ENCODE measurements around the gene TIMP2. TPM values are rescaled to one million over a fixed set of nuclear protein-coding genes. Genes with fewer than 3 reads are reported as not detected.

TIMP2 gene
- total and polyA plus RNA-seq, 2 of the 8 experiments (the other 6 are each of a cell fraction or from before 2014, with no cell fraction given), result 18.2 to 43.3 TPM

- H3K79me2 ChIP-seq (ENCODE audit: control insufficient read depth in 1 of 2, insufficient read depth in 2 of 2, low read length in 2 of 2), result no peaks in the 10 kb centered on the region
- no peak for DNase-seq (ENCODE audit: low read depth in 1 of 2, low spot score in 2 of 2)
- ChIA-PET CTCF (ENCODE audit: partially characterized antibody) (interaction anchor here (0.7 to 3.1 kb wide), 4 partner anchors 9 to 741 kb away, joined by 3 to 20 read pairs (median 4); no protein-coding TSS in a partner anchor), POLR2A (ENCODE audit: partially characterized antibody) (no interaction called here)
- H3K18ac ChIP-seq (ENCODE audit: extremely low read depth, low read length), result no peak overlapping the region
- no peak overlapping the region for H3K4me2 ChIP-seq (ENCODE audit: insufficient read depth in 1 of 2, low read depth in 2 of 2, low read length in 2 of 2)
- H3K4ac ChIP-seq (replicated peaks; ENCODE audit: insufficient read length, low read depth, low read length), result no peak overlapping the region
- WGBS, 2 experiments (ENCODE audit: extremely low coverage in 1 of 2, insufficient coverage in 1 of 2, insufficient read length in 1 of 2, insufficient replicate concordance in 2 of 2, low coverage in 1 of 2, low lambda C conversion rate in 2 of 2, missing lambda C conversion rate in 1 of 2), result 91% methylated on average over 4 of the region's 4 CpGs; no CpG with 5 or more reads in 1 of the 2 experiments
- no peak overlapping the region for H3K56ac ChIP-seq (replicated peaks; ENCODE audit: insufficient read length, low read depth, low read length)
- no peak overlapping the region for H4K8ac ChIP-seq (ENCODE audit: extremely low read depth, insufficient read depth, low read length)
- H2BK20ac ChIP-seq (ENCODE audit: low read length), result no peak overlapping the region
- no peaks in the 10 kb centered on the region for H4K20me1 ChIP-seq (replicated peaks in 1 of 2; ENCODE audit: control insufficient read depth in 1 of 2, insufficient read depth in 2 of 2, low read length in 2 of 2)
- H2AFZ ChIP-seq (ENCODE audit: low read length), result no peak overlapping the region
- FAIRE-seq, result no peak
- no peaks in the 10 kb centered on the region for H3K4me1 ChIP-seq (replicated peaks in 1 of 4; ENCODE audit: control insufficient read depth in 3 of 4, insufficient read depth in 4 of 4, low read length in 3 of 4)
- H4K5ac ChIP-seq (ENCODE audit: insufficient read length, low read depth, low read length), result no peak overlapping the region
- no peak overlapping the region for H2AK5ac ChIP-seq (ENCODE audit: low read depth, low read length)
- H3K36me3 ChIP-seq (ENCODE audit: control insufficient read depth in 2 of 4, insufficient read depth in 4 of 4, low read length in 3 of 4), result no peaks in the 10 kb centered on the region
- no peak overlapping the region for H2BK120ac ChIP-seq (replicated peaks; ENCODE audit: low read depth, low read length)
- H3K9me3 ChIP-seq (ENCODE audit: insufficient read depth in 2 of 2, low read depth in 1 of 2, low read length in 1 of 2), result no peaks in the 10 kb centered on the region
- H3K4me3 ChIP-seq (ENCODE audit: extremely low read depth in 1 of 4, insufficient read depth in 2 of 4, low read depth in 3 of 4, low read length in 4 of 4), result no peak overlapping the region
- H3K27me3 ChIP-seq (replicated peaks in 1 of 4; ENCODE audit: control insufficient read depth in 3 of 4, extremely low read depth in 1 of 4, insufficient read depth in 3 of 4, low read length in 3 of 4), result no peaks in the 10 kb centered on the region
- no peak overlapping the region for H2BK5ac ChIP-seq (ENCODE audit: low read depth, low read length)
- H3K27ac ChIP-seq (ENCODE audit: low read depth, low read length), result no peak overlapping the region
- H2BK12ac ChIP-seq (ENCODE audit: low read depth, low read length), result no peak overlapping the region
- no peaks in the 10 kb centered on the region for H3K79me1 ChIP-seq (ENCODE audit: low read depth, low read length)
- no peaks in the 10 kb centered on the region for H3K23me2 ChIP-seq (ENCODE audit: low read depth, low read length)
- no peak overlapping the region for H4K91ac ChIP-seq (replicated peaks; ENCODE audit: insufficient read length, low read length)
- H2BK15ac ChIP-seq (ENCODE audit: low read length), result no peak overlapping the region
- no peak overlapping the region for H3K9ac ChIP-seq (replicated peaks in 1 of 4; ENCODE audit: extremely low read depth in 1 of 4, low read depth in 3 of 4, low read length in 3 of 4)
- H3K23ac ChIP-seq (ENCODE audit: insufficient read length), result no peak overlapping the region
- H3K14ac ChIP-seq (ENCODE audit: insufficient read length), result no peak overlapping the region
- TF ChIP-seq TEAD4 (IDR thresholded peaks at IDR 0.05; ENCODE audit: low read depth, low read length) (no peak), EZH2 (IDR thresholded peaks at IDR 0.05; ENCODE audit: low read depth, low read length, severe bottlenecking) (no peak), MAFK (IDR thresholded peaks at IDR 0.05; ENCODE audit: low read depth, low read length) (no peak), SP1 (IDR thresholded peaks at IDR 0.05; ENCODE audit: low read depth, low read length) (no peak), PHF8 (conservative IDR thresholded peaks at IDR 0.05; ENCODE audit: low read depth, low read length) (no peak), RAD21 (IDR thresholded peaks at IDR 0.05 in 1 of 2, conservative IDR thresholded peaks at IDR 0.05 in 1 of 2; ENCODE audit: low read depth in 2 of 2, low read length in 2 of 2) (no peak), FOSL1 (IDR thresholded peaks at IDR 0.05; ENCODE audit: insufficient read depth, low read depth, low read length) (no peak), SP4 (IDR thresholded peaks at IDR 0.05; ENCODE audit: low read length) (no peak), SIN3A (conservative IDR thresholded peaks at IDR 0.05 in 1 of 2, IDR thresholded peaks at IDR 0.05 in 1 of 2; ENCODE audit: low read depth in 1 of 2, low read length in 2 of 2) (no peak), HDAC6 (IDR thresholded peaks at IDR 0.05; ENCODE audit: low read depth, low read length) (no peak), CTBP2 (IDR thresholded peaks at IDR 0.05; ENCODE audit: borderline replicate concordance, insufficient read depth, insufficient read length, low read length) (no peak), YY1 (IDR thresholded peaks at IDR 0.05; ENCODE audit: low read depth, low read length) (no peak), TBP (IDR thresholded peaks at IDR 0.05; ENCODE audit: low read depth, low read length) (no peak), TAF1 (IDR thresholded peaks at IDR 0.05; ENCODE audit: low read depth, low read length) (no peak), EGR1 (IDR thresholded peaks at IDR 0.05; ENCODE audit: borderline replicate concordance, low read depth, low read length) (no peak)
Measured at GRCh38 chr17:78961571-78961970, 36.4 kb upstream of the TIMP2 start.

Data from H1 (cell line).